HG03108 (cell line): ENCODE results near the gene C3orf38.
A peak's percentile ranks its signal among the peaks of the same experiment; 100 is the strongest.
"Not testable (repeated sequence)": the region's sequence is repeated elsewhere in the genome, so short reads cannot be mapped to it uniquely, and the experiment has no call there.

Source experiments
- ATAC-seq: cut with Tn5 transposase; IDR thresholded peaks from one replicate; pipeline ENCODE4 v1.9.1; 2021; ENCODE audit warnings: moderate library complexity; ENCODE audit not compliant: unreplicated experiment

The C3orf38 gene

GRCh38 chr3:88151358-88151757 lies 1.6 kb downstream of the C3orf38 start:
- ATAC-seq = no peak

GRCh38 chr3:88152841-88153240 lies 3.1 kb downstream of the C3orf38 start:
- ATAC-seq = no peak

GRCh38 chr3:88166419-88166971 lies 16.7 kb downstream of the C3orf38 start:
- ATAC-seq = no peak

GRCh38 chr3:88167173-88167572 lies 17.4 kb downstream of the C3orf38 start:
- no peak for ATAC-seq

- ATAC-seq = no peak
Observed at GRCh38 chr3:88167704-88168103, 17.9 kb downstream of the C3orf38 start.

- no peak for ATAC-seq
Observed at GRCh38 chr3:88168171-88168570, 18.4 kb downstream of the C3orf38 start.

GRCh38 chr3:88180398-88180999 lies 30.7 kb downstream of the C3orf38 start:
- ATAC-seq = peak; percentile 72

GRCh38 chr3:88182165-88182918 lies 32.6 kb downstream of the C3orf38 start:
- ATAC-seq = not testable (repeated sequence)

- no peak for ATAC-seq
Observed at GRCh38 chr3:88188436-88188835, 38.7 kb downstream of the C3orf38 start.

- ATAC-seq = no peak
Observed at GRCh38 chr3:88189361-88189810, 39.6 kb downstream of the C3orf38 start.

GRCh38 chr3:88191872-88192409 lies 42.2 kb downstream of the C3orf38 start:
- ATAC-seq = no peak

- ATAC-seq = no peak
Observed at GRCh38 chr3:88192631-88193030, 42.9 kb downstream of the C3orf38 start.

- ATAC-seq = no peak
Observed at GRCh38 chr3:88195951-88196434, 46.2 kb downstream of the C3orf38 start.

- no peak for ATAC-seq
Observed at GRCh38 chr3:88198121-88198520, 48.4 kb downstream of the C3orf38 start.

GRCh38 chr3:88203642-88204055 lies 53.9 kb downstream of the C3orf38 start:
- ATAC-seq = no peak
